ENCODE data around the gene ATP2A1.

- no peak for TF ChIP-seq CTCF (conservative IDR thresholded peaks at IDR 0.05; ENCODE audit: low read length)
- no peak for TF ChIP-seq EZH2phosphoT487 (IDR thresholded peaks at IDR 0.05; ENCODE audit: borderline replicate concordance)
Observed at GRCh38 chr16:28895609-28896008, 17.3 kb downstream of the ATP2A1 start.

Measured in Loucy (cell line).